GM19372 (cell line): ENCODE measurements around the gene TMED3.

Source experiments
- ATAC-seq: cut with Tn5 transposase; IDR thresholded peaks from one replicate; pipeline ENCODE4 v1.9.1; 2021; ENCODE audit warnings: mild to moderate bottlenecking, low read depth, moderate library complexity; ENCODE audit not compliant: unreplicated experiment

The TMED3 gene

GRCh38 chr15:79310985-79311900 lies at the start of gene TMED3:
TSS of gene TMED3 (plus strand) at chr15:79311112. CDS start at chr15:79311250, 138 bp downstream.
- peak; percentile 90 for ATAC-seq

- ATAC-seq = no peak
These were observed 49.1 kb upstream of the TMED3 start for GRCh38 chr15:79261836-79262235.

- ATAC-seq = no peak
These were observed 45.7 kb upstream of the TMED3 start for GRCh38 chr15:79265167-79265566.

- ATAC-seq = no peak
These were observed 44.8 kb upstream of the TMED3 start for GRCh38 chr15:79265987-79266579.

- no peak for ATAC-seq
These were observed 28.3 kb upstream of the TMED3 start, which contains the start of gene ANKRD34C for GRCh38 chr15:79282371-79283251. TSS of gene ANKRD34C (plus strand) at chr15:79282722. CDS start at chr15:79293285, 10,563 bp downstream.

- ATAC-seq = no peak
These were observed 27.5 kb upstream of the TMED3 start for GRCh38 chr15:79283252-79284048.

GRCh38 chr15:79290642-79291275 lies 20.2 kb upstream of the TMED3 start:
- no peak for ATAC-seq

- no peak for ATAC-seq
These were observed 18.9 kb upstream of the TMED3 start for GRCh38 chr15:79292011-79292410.

GRCh38 chr15:79294075-79294474 lies 16.8 kb upstream of the TMED3 start:
- ATAC-seq = no peak

GRCh38 chr15:79296583-79296982 lies 14.3 kb upstream of the TMED3 start:
- no peak for ATAC-seq

- ATAC-seq = no peak
These were observed 11.6 kb upstream of the TMED3 start for GRCh38 chr15:79299126-79299840.

- ATAC-seq = no peak
These were observed 11.1 kb upstream of the TMED3 start for GRCh38 chr15:79299841-79300235.

- ATAC-seq = no peak
These were observed 3.7 kb upstream of the TMED3 start for GRCh38 chr15:79307251-79307650.

- no peak for ATAC-seq
These were observed 2.0 kb upstream of the TMED3 start for GRCh38 chr15:79308874-79309273.

- peak; percentile 29 for ATAC-seq
These were observed 314 bp upstream of the TMED3 start for GRCh38 chr15:79310612-79310984.

GRCh38 chr15:79311901-79312553 lies 1.1 kb downstream of the TMED3 start:
- no peak for ATAC-seq

- ATAC-seq = no peak
These were observed 3.3 kb downstream of the TMED3 start for GRCh38 chr15:79314186-79314585.

GRCh38 chr15:79314811-79315210 lies 3.9 kb downstream of the TMED3 start:
- ATAC-seq = no peak
